Caco-2 (cell line): ENCODE results near the gene LSP1. TPM values are rescaled to one million over a fixed set of nuclear protein-coding genes. Genes with fewer than 3 reads are reported as not detected.

Source experiments
- BruUV-seq: library from RNA; stranded (reverse); fragments of 400-500 nt; replicated peaks from 2 replicates; lab custom pipeline; 2021; lab: Mats Ljungman, UMichigan
- CTCF ChIA-PET: fragments of 300-600 bp; sonication (Branson Sonifier 250); formaldehyde crosslinking; loops from one replicate; lab custom pipeline; 2022; ENCODE audit warnings: antibody characterized with exemption; lab: Charles Lee
- POLR2A ChIA-PET: fragments of 300-600 bp; sonication (Branson Sonifier 250); formaldehyde crosslinking; loops from one replicate; lab custom pipeline; 2022; ENCODE audit warnings: antibody characterized with exemption; lab: Charles Lee
- DNase-seq, 2 experiments: peaks; one replicate each; pipeline versions ENCODE4 v3.0.0 to v3.0.0-alpha.2; 2020 to 2022
- H3K27me3 ChIP-seq: replicated peaks from 2 replicates; pipeline ENCODE4 v1.6.0; 2011; ENCODE audit warnings: low read length; ENCODE audit not compliant: control insufficient read depth, insufficient read depth
- H3K36me3 ChIP-seq: 2 replicates; pipeline ENCODE4 v1.5.1; 2011; ENCODE audit warnings: low read length; ENCODE audit not compliant: control insufficient read depth, insufficient read depth
- H3K4me1 ChIP-seq: fragments of 250-450 bp; sonication (Bioruptor Pico); 2 replicates; pipeline ENCODE4 v1.5.1; 2020; ENCODE audit warnings: mild to moderate bottlenecking
- H3K4me3 ChIP-seq: 2 replicates; pipeline ENCODE4 v1.5.1; 2011; ENCODE audit warnings: low read depth, mild to moderate bottlenecking, control low read depth, low read length
- H3K9me3 ChIP-seq: fragments of 250-450 bp; sonication (Bioruptor Pico); 2 replicates; pipeline ENCODE4 v1.5.1; 2020; ENCODE audit warnings: mild to moderate bottlenecking, moderate library complexity
- H3K27ac Mint-ChIP-seq: one replicate; pipeline ENCODE4 v1.8.0; 2022; ENCODE audit warnings: mixed read lengths; ENCODE audit not compliant: unreplicated experiment
- H3K27me3 Mint-ChIP-seq: one replicate; pipeline ENCODE4 v1.8.0; 2022; ENCODE audit warnings: mixed read lengths; ENCODE audit not compliant: insufficient read depth, unreplicated experiment
- H3K36me3 Mint-ChIP-seq: one replicate; pipeline ENCODE4 v1.8.0; 2022; ENCODE audit warnings: mild to moderate bottlenecking, mixed read lengths; ENCODE audit not compliant: insufficient read depth, unreplicated experiment
- H3K4me1 Mint-ChIP-seq: one replicate; pipeline ENCODE4 v1.8.0; 2022; ENCODE audit warnings: low read depth, mixed read lengths; ENCODE audit not compliant: unreplicated experiment
- H3K4me3 Mint-ChIP-seq: one replicate; pipeline ENCODE4 v1.8.0; 2022; ENCODE audit warnings: mild to moderate bottlenecking, moderate library complexity, mixed read lengths; ENCODE audit not compliant: unreplicated experiment
- H3K9me3 Mint-ChIP-seq: one replicate; pipeline ENCODE4 v1.8.0; 2022; ENCODE audit warnings: mixed read lengths; ENCODE audit not compliant: unreplicated experiment
- intact Hi-C: fragments of 100-400 bp; cut with micrococcal nuclease; formaldehyde crosslinking; loops from one replicate; pipeline ENCODE4 v1.10.0; 2022; ENCODE audit not compliant: unreplicated experiment
- total RNA-seq: library from RNA; stranded (reverse); gene quantifications from 2 replicates; pipeline ENCODE4 v1.2.3, GENCODE V29; 2022
- TF ChIP-seq, protein P1 (sequence below), 2 experiments: fragments of 200-600 bp in 1 of 2; IDR thresholded peaks; 1 replicate in 1 of 2; 2 replicates in 1 of 2; pipeline versions ENCODE4 v1.5.1 to v1.8.0; 2011 to 2022; ENCODE audit warnings: antibody characterized with exemption in 1 of 2, control low read depth in 1 of 2, inconsistent platforms in 1 of 2, low read depth in 1 of 2, low read length in 1 of 2, mild to moderate bottlenecking in 1 of 2, moderate library complexity in 1 of 2; ENCODE audit not compliant: insufficient read depth in 1 of 2, severe bottlenecking in 1 of 2, unreplicated experiment in 1 of 2

Gene LSP1
- total RNA-seq, 1 experiment from 2014 or later = not detected

- no TSS peak for BruUV-seq
- DNase-seq = no peak
- no peaks in the 10 kb centered on the region for H3K4me1 Mint-ChIP-seq
- no peaks in the 10 kb centered on the region for H3K36me3 Mint-ChIP-seq
- ChIA-PET CTCF (interaction anchor here (1.2 kb wide), 2 partner anchors 56 to 260 kb away, joined by 3 read pairs; partner anchors contain the start of gene SYT8), POLR2A (no interaction called here)
- intact Hi-C loops = no loop called here
- TF ChIP-seq, protein P1, sequence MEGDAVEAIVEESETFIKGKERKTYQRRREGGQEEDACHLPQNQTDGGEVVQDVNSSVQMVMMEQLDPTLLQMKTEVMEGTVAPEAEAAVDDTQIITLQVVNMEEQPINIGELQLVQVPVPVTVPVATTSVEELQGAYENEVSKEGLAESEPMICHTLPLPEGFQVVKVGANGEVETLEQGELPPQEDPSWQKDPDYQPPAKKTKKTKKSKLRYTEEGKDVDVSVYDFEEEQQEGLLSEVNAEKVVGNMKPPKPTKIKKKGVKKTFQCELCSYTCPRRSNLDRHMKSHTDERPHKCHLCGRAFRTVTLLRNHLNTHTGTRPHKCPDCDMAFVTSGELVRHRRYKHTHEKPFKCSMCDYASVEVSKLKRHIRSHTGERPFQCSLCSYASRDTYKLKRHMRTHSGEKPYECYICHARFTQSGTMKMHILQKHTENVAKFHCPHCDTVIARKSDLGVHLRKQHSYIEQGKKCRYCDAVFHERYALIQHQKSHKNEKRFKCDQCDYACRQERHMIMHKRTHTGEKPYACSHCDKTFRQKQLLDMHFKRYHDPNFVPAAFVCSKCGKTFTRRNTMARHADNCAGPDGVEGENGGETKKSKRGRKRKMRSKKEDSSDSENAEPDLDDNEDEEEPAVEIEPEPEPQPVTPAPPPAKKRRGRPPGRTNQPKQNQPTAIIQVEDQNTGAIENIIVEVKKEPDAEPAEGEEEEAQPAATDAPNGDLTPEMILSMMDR (IDR thresholded peaks at IDR 0.05; ENCODE audit: insufficient read depth in 1 of 2, low read depth in 1 of 2, low read length in 1 of 2, severe bottlenecking in 1 of 2, unreplicated experiment in 1 of 2) = no peak
- H3K27me3 Mint-ChIP-seq = peaks cover 3% of the 10 kb centered on the region
- Histone ChIP-seq H3K4me1 (no peaks in the 10 kb centered on the region), H3K9me3 (no peaks in the 10 kb centered on the region), H3K36me3 (no peaks in the 10 kb centered on the region), H3K4me3 (no peak overlapping the region), H3K27me3 (no peaks in the 10 kb centered on the region)
- H3K9me3 Mint-ChIP-seq = no peaks in the 10 kb centered on the region
- no peak overlapping the region for H3K27ac Mint-ChIP-seq
- H3K4me3 Mint-ChIP-seq = no peak overlapping the region
Measured at GRCh38 chr11:1890856-1891830, 38.3 kb downstream of the LSP1 start.

DNA sequence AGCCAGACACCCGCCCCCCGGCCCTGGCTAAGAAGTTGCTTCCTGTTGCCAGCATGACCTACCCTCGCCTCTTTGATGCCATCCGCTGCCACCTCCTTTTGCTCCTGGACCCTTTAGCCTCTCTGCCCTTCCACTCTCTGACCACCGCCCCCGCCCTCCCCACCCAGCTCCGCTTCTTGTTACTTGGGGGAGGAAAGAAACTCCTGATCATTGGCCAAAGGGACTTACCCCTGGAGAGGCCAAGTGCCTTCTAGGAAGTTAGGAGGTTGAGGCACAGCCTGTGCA lies 38.9 kb downstream of the LSP1 start, which contains the start of gene PRR33:
Gene PRR33, minus strand, starts transcription at position 65 of the 285 bp plus-strand sequence. CDS start 1,311 bp downstream, outside the sequence.
- no peak within 1 kb of the TSS for H3K4me3 ChIP-seq
- H3K27me3 ChIP-seq = no peaks in the 10 kb centered on the region
- no peaks in the 10 kb centered on the region for H3K36me3 Mint-ChIP-seq
- DNase-seq = no peak
- TF ChIP-seq, protein P1 (IDR thresholded peaks at IDR 0.05; ENCODE audit: insufficient read depth in 1 of 2, low read depth in 1 of 2, low read length in 1 of 2, severe bottlenecking in 1 of 2, unreplicated experiment in 1 of 2) = no peak
- H3K27ac Mint-ChIP-seq = no peak within 1 kb of the TSS
- H3K9me3 Mint-ChIP-seq = no peaks in the 10 kb centered on the region
- H3K27me3 Mint-ChIP-seq = peaks cover 3% of the 10 kb centered on the region
- ChIA-PET POLR2A (no interaction called here), CTCF (interaction anchor here (1.2 kb wide), 2 partner anchors 57 to 260 kb away, joined by 3 read pairs; partner anchors contain the start of gene SYT8)
- H3K4me1 Mint-ChIP-seq = no peaks in the 10 kb centered on the region
- BruUV-seq = no TSS peak
- no peaks in the 10 kb centered on the region for H3K4me1 ChIP-seq
- H3K36me3 ChIP-seq = no peaks in the 10 kb centered on the region
- H3K4me3 Mint-ChIP-seq = no peak within 1 kb of the TSS
- H3K9me3 ChIP-seq = no peaks in the 10 kb centered on the region
- intact Hi-C loops = no loop called here

DNA sequence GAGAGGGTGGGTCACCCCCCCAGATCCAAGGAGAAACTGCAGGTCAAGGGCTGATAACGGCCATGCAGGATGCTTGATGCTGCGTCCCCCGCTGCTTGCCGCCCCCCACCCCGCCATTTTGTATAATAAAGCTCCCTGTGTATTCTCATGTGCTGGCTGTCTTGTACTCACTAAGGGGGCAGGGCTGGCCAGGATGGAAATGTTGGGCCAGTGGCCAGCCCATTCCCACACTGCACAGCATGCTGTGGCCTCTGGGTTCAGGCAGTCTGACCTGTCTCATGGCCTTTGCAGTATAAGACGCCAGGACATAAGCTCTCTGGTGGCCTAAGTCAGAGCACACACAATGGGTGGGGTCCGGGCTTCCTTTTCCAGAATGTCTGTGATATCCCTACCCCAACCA lies 39.2 kb downstream of the LSP1 start:
- Mint-ChIP-seq H3K4me3 (no peak overlapping the region), H3K9me3 (no peaks in the 10 kb centered on the region), H3K4me1 (no peaks in the 10 kb centered on the region), H3K27me3 (peaks cover 3% of the 10 kb centered on the region), H3K27ac (no peak overlapping the region), H3K36me3 (no peaks in the 10 kb centered on the region)
- Histone ChIP-seq H3K9me3 (no peaks in the 10 kb centered on the region), H3K27me3 (no peaks in the 10 kb centered on the region), H3K4me1 (no peaks in the 10 kb centered on the region), H3K4me3 (no peak overlapping the region), H3K36me3 (no peaks in the 10 kb centered on the region)
- no TSS peak for BruUV-seq
- ChIA-PET POLR2A (no interaction called here), CTCF (interaction anchor here (1.2 kb wide), 1 partner anchor 260 kb away, joined by 3 read pairs; no protein-coding TSS in a partner anchor)
- no peak for DNase-seq
- TF ChIP-seq, protein P1 (IDR thresholded peaks at IDR 0.05; ENCODE audit: insufficient read depth in 1 of 2, low read depth in 1 of 2, low read length in 1 of 2, severe bottlenecking in 1 of 2, unreplicated experiment in 1 of 2) = no peak
- intact Hi-C loops = no loop called here
